T follicular helper cell (primary cell): Measurements from ENCODE around the gene ERC1.
"Not testable (repeated sequence)": the region's sequence is repeated elsewhere in the genome, so short reads cannot be mapped to it uniquely, and the experiment has no call there.

Experiments
- DNase-seq: peaks from one replicate; pipeline ENCODE4 v3.0.0-alpha.2; 2020; ENCODE audit warnings: low read depth

The ERC1 gene

GRCh38 chr12:1287446-1287975, 296.5 kb downstream of the ERC1 start:
- DNase-seq = no peak

- no peak for DNase-seq
These were observed 297.3 kb downstream of the ERC1 start for GRCh38 chr12:1288333-1288732.

- DNase-seq = no peak
These were observed 298.5 kb downstream of the ERC1 start for GRCh38 chr12:1289371-1290155.

- no peak for DNase-seq
These were observed 299.7 kb downstream of the ERC1 start for GRCh38 chr12:1290716-1291115.

GRCh38 chr12:1291601-1292332, 300.7 kb downstream of the ERC1 start:
- no peak for DNase-seq

GRCh38 chr12:1293901-1294300, 302.9 kb downstream of the ERC1 start:
- DNase-seq = no peak

GRCh38 chr12:1297206-1297605, 306.2 kb downstream of the ERC1 start:
- no peak for DNase-seq

GRCh38 chr12:1297639-1298175, 306.7 kb downstream of the ERC1 start:
- no peak for DNase-seq

GRCh38 chr12:1300460-1300859, 309.4 kb downstream of the ERC1 start:
- no peak for DNase-seq

GRCh38 chr12:1302201-1302870, 311.3 kb downstream of the ERC1 start:
- no peak for DNase-seq

GRCh38 chr12:1305063-1305434, 314.0 kb downstream of the ERC1 start:
- DNase-seq = no peak

GRCh38 chr12:1305791-1306500, 314.9 kb downstream of the ERC1 start:
- DNase-seq = no peak

- no peak for DNase-seq
These were observed 315.8 kb downstream of the ERC1 start for GRCh38 chr12:1306817-1307216.

GRCh38 chr12:1307796-1308195, 316.8 kb downstream of the ERC1 start:
- no peak for DNase-seq

- DNase-seq = no peak
These were observed 318.6 kb downstream of the ERC1 start for GRCh38 chr12:1309613-1310012.

- no peak for DNase-seq
These were observed 319.6 kb downstream of the ERC1 start for GRCh38 chr12:1310653-1311052.

GRCh38 chr12:1311145-1311544, 320.1 kb downstream of the ERC1 start:
- DNase-seq = no peak

- DNase-seq = no peak
These were observed 322.9 kb downstream of the ERC1 start for GRCh38 chr12:1313906-1314305.

- no peak for DNase-seq
These were observed 323.5 kb downstream of the ERC1 start for GRCh38 chr12:1314523-1314922.

- DNase-seq = not testable (repeated sequence)
These were observed 326.0 kb downstream of the ERC1 start for GRCh38 chr12:1316991-1317390.

- DNase-seq = no peak
These were observed 327.5 kb downstream of the ERC1 start for GRCh38 chr12:1318327-1319031.
